OCI-LY3 (cell line): Measurements from ENCODE around the gene MB21D2.

ENCODE experiments used
- H2AFZ ChIP-seq: fragments of 200-600, 300-600 bp; shearing (Covaris generic); 2 replicates; pipeline ENCODE4 v1.6.0; 2014; ENCODE audit warnings: antibody characterized with exemption, low read depth, low read length
- H3K27ac ChIP-seq: fragments of 200-600, 300-600 bp; sonication (generic); 2 replicates; pipeline ENCODE4 v1.5.1; 2014; ENCODE audit warnings: mild to moderate bottlenecking, low read length, moderate library complexity, mixed read lengths
- H3K27me3 ChIP-seq: fragments of 200-600, 300-600 bp; sonication (generic); 2 replicates; pipeline ENCODE4 v1.6.1; 2014; ENCODE audit warnings: low read depth, low read length, mixed read lengths
- H3K36me3 ChIP-seq: fragments of 200-600, 300-600 bp; sonication (generic); replicated peaks from 2 replicates; pipeline ENCODE3; 2014; ENCODE audit warnings: low read depth, low read length, mixed read lengths
- H3K4me1 ChIP-seq: fragments of 300-600, 200-600 bp; sonication (generic); 2 replicates; pipeline ENCODE4 v1.6.1; 2014; ENCODE audit warnings: low read length, mixed read lengths
- H3K4me2 ChIP-seq: fragments of 200-600, 300-600 bp; sonication (generic); 2 replicates; pipeline ENCODE4 v1.6.1; 2014; ENCODE audit warnings: low read length, mixed read lengths
- H3K4me3 ChIP-seq: fragments of 300-600, 200-600 bp; sonication (generic); 2 replicates; pipeline ENCODE4 v1.5.1; 2014; ENCODE audit warnings: antibody characterized with exemption, mild to moderate bottlenecking, low read length, moderate library complexity
- H3K79me2 ChIP-seq: fragments of 300-600, 200-600 bp; shearing (Covaris generic); 2 replicates; pipeline ENCODE4 v1.6.1; 2014; ENCODE audit warnings: mild to moderate bottlenecking, low read length, mixed read lengths
- H3K9ac ChIP-seq: fragments of 300-600, 200-600 bp; shearing (Covaris generic); 2 replicates; pipeline ENCODE4 v1.6.0; 2014; ENCODE audit warnings: mild to moderate bottlenecking, low read length, moderate library complexity
- H3K9me3 ChIP-seq: fragments of 200-600, 300-600 bp; shearing (Covaris generic); 2 replicates; pipeline ENCODE4 v1.6.1; 2014; ENCODE audit warnings: low read length, mixed read lengths; ENCODE audit not compliant: insufficient read depth
- H4K20me1 ChIP-seq: fragments of 200-600, 300-600 bp; sonication (generic); 2 replicates; pipeline ENCODE4 v1.6.1; 2016; ENCODE audit warnings: low read length, mixed read lengths; ENCODE audit not compliant: insufficient read depth
- EZH2phosphoT487 ChIP-seq: fragments of 200-600 bp; shearing (Covaris generic); IDR thresholded peaks from 2 replicates; pipeline ENCODE4 v1.6.1; 2018; ENCODE audit warnings: antibody characterized with exemption, mixed run types, low read depth
- TF ChIP-seq, protein P1 (sequence below): fragments of 200-600, 300-600 bp; sonication (generic); IDR thresholded peaks from 2 replicates; pipeline ENCODE4 v1.5.1; 2014; ENCODE audit warnings: antibody characterized with exemption, low read length, low read depth

The MB21D2 gene

DNA sequence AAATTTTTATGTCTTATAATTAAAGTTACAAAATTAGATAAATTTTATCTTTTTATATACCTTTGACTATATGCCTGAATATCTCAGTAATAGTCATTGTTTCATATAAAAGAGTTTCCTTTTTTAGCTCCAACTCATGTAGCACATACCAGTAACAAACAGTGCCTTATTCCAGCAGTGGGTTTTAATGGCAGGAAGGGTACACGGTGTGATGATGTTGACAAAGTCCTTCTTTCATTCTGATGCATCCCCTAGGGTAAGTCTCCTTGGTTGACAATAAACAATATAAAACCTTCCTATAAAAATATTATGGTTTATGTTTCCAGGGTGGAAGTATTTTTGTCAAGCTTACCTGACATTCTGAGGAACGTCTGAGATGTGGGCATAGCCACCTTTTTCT, 113.2 kb downstream of the MB21D2 start:
- TF ChIP-seq EZH2phosphoT487: no peak
- TF ChIP-seq, protein P1, sequence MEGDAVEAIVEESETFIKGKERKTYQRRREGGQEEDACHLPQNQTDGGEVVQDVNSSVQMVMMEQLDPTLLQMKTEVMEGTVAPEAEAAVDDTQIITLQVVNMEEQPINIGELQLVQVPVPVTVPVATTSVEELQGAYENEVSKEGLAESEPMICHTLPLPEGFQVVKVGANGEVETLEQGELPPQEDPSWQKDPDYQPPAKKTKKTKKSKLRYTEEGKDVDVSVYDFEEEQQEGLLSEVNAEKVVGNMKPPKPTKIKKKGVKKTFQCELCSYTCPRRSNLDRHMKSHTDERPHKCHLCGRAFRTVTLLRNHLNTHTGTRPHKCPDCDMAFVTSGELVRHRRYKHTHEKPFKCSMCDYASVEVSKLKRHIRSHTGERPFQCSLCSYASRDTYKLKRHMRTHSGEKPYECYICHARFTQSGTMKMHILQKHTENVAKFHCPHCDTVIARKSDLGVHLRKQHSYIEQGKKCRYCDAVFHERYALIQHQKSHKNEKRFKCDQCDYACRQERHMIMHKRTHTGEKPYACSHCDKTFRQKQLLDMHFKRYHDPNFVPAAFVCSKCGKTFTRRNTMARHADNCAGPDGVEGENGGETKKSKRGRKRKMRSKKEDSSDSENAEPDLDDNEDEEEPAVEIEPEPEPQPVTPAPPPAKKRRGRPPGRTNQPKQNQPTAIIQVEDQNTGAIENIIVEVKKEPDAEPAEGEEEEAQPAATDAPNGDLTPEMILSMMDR: no peak
- no peak overlapping the region for H3K27ac ChIP-seq
- H3K27me3 ChIP-seq: no peaks in the 10 kb centered on the region
- H2AFZ ChIP-seq: no peak overlapping the region
- no peaks in the 10 kb centered on the region for H3K4me1 ChIP-seq
- H3K79me2 ChIP-seq: no peaks in the 10 kb centered on the region
- no peaks in the 10 kb centered on the region for H4K20me1 ChIP-seq
- H3K9me3 ChIP-seq: no peaks in the 10 kb centered on the region
- H3K9ac ChIP-seq: no peak overlapping the region
- H3K4me3 ChIP-seq: no peak overlapping the region
- H3K4me2 ChIP-seq: no peak overlapping the region
- no peaks in the 10 kb centered on the region for H3K36me3 ChIP-seq

DNA sequence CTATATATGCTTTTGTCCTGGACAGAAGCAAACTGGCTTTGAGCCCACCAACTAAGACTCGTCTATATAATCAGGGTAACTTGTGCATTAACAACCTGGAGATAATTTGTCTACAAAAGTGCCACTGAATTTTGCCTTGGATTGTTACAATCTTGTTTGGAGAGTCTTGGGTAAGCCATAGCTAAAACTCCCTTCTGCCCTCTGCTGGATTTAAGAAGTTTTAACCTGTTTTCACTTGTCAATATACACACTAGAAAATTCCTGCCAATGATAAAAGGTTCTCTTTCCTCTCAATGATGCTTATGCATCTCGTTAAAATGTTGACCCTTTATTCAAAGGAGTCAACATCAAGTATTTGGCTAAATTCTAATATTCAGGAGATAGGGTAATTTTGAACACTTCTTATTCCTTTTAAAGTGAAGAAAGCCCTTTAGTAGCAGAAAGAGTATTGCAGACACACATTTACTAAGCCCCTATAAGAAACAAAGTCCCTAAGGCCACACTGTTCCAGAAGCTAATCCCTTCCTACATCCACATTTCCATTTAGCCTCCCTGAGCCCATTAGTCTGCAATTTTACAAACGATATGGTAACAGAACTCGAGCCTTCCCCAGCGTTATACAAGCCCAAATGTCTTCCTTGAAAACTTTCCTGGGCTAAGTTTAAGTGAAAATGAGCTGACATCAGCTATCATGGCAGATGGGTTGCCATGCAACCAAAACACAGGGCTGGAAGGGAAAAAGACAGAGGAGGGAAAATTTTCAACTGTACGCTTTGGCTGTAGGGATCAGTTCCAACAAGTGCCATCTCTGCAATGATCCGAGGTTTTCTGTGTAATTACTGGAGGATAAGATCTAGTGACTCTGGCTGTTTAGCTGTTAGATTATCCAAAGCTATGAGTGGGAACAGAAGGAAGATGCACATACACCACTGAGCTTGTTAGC, 114.4 kb downstream of the MB21D2 start:
- TF ChIP-seq, protein P1: peak; percentile 70
- TF ChIP-seq EZH2phosphoT487: no peak
- H3K9me3 ChIP-seq: no peaks in the 10 kb centered on the region
- H3K4me3 ChIP-seq: no peak overlapping the region
- H3K4me2 ChIP-seq: no peak overlapping the region
- H3K27me3 ChIP-seq: no peaks in the 10 kb centered on the region
- no peak overlapping the region for H3K27ac ChIP-seq
- no peaks in the 10 kb centered on the region for H3K79me2 ChIP-seq
- no peaks in the 10 kb centered on the region for H4K20me1 ChIP-seq
- H3K36me3 ChIP-seq: no peaks in the 10 kb centered on the region
- H3K4me1 ChIP-seq: no peaks in the 10 kb centered on the region
- no peak overlapping the region for H2AFZ ChIP-seq
- H3K9ac ChIP-seq: no peak overlapping the region

- Histone ChIP-seq H3K27me3 (no peaks in the 10 kb centered on the region), H2AFZ (no peak overlapping the region; the same call in 1 of the 2 replicates)
Observed at GRCh38 chr3:192801985-192802384, 115.7 kb downstream of the MB21D2 start.

GRCh38 chr3:192799721-192800120, 117.9 kb downstream of the MB21D2 start:
- Histone ChIP-seq H3K36me3 (no peaks in the 10 kb centered on the region), H3K27me3 (no peaks in the 10 kb centered on the region), H3K4me3 (no peak overlapping the region), H2AFZ (no peak overlapping the region), H4K20me1 (no peaks in the 10 kb centered on the region), H3K4me2 (no peak overlapping the region), H3K9me3 (no peaks in the 10 kb centered on the region), H3K79me2 (no peaks in the 10 kb centered on the region), H3K9ac (no peak overlapping the region), H3K4me1 (no peaks in the 10 kb centered on the region), H3K27ac (no peak overlapping the region)
- TF ChIP-seq, protein P1: no peak
- no peak for TF ChIP-seq EZH2phosphoT487

More at GRCh38 chr3:192801985-192802384, 115.7 kb downstream of the MB21D2 start:
- no peaks in the 10 kb centered on the region for H4K20me1 ChIP-seq
- no peaks in the 10 kb centered on the region for H3K4me1 ChIP-seq
- H3K9ac ChIP-seq: no peak overlapping the region
- H3K27ac ChIP-seq: no peak overlapping the region
- no peak overlapping the region for H3K4me2 ChIP-seq
- H3K9me3 ChIP-seq: no peaks in the 10 kb centered on the region
- no peaks in the 10 kb centered on the region for H3K79me2 ChIP-seq
- TF ChIP-seq, protein P1: no peak
- no peak for TF ChIP-seq EZH2phosphoT487
- no peaks in the 10 kb centered on the region for H3K36me3 ChIP-seq
- H3K4me3 ChIP-seq: no peak overlapping the region
